Esophagus muscularis mucosa (tissue), 4 donors: ENCODE measurements around the gene SYNJ1. TPM values are rescaled to one million over a fixed set of nuclear protein-coding genes. Genes with fewer than 3 reads are reported as not detected.
A peak's percentile ranks its signal among the peaks of the same experiment; 100 is the strongest.

Experiments
- DNase-seq: peaks from one replicate; pipeline ENCODE4 v3.0.0-alpha.2; 2017; ENCODE audit errors: extremely low spot score
- H3K27ac ChIP-seq, 4 donors: fragments of 200-600 bp; sonication (generic); replicated peaks in 1 of 4; 1 replicate in 3 of 4; 2 replicates in 1 of 4; pipeline ENCODE4 v1.5.1; 2016 to 2019; ENCODE audit warnings: mild to moderate bottlenecking in 1 of 4
- H3K27me3 ChIP-seq, 4 donors: fragments of 200-600 bp; sonication (generic); one replicate each; pipeline versions ENCODE4 v1.5.1 to v1.6.0; 2016 to 2019
- H3K36me3 ChIP-seq, 4 donors: fragments of 200-600 bp; sonication (generic); one replicate each; pipeline ENCODE4 v1.5.1; 2016 to 2019
- H3K4me1 ChIP-seq, 4 donors: fragments of 200-600 bp; sonication (generic); one replicate each; pipeline ENCODE4 v1.5.1; 2016 to 2019
- H3K4me3 ChIP-seq, 4 donors: fragments of 200-600 bp; sonication (generic); 1 replicate in 2 of 4; 2 replicates in 2 of 4; pipeline ENCODE4 v1.5.1; 2016 to 2019; ENCODE audit warnings: mild to moderate bottlenecking in 4 of 4, moderate library complexity in 1 of 4
- H3K9me3 ChIP-seq, 4 donors: fragments of 200-600 bp; sonication (generic); 1 replicate in 3 of 4; 2 replicates in 1 of 4; pipeline ENCODE4 v1.5.1; 2016 to 2019
- EP300 ChIP-seq: sonication (generic); formaldehyde crosslinking; IDR thresholded peaks from one replicate; pipeline ENCODE4 v1.6.1; 2017; ENCODE audit warnings: antibody characterized with exemption
- POLR2A ChIP-seq: fragments of 450-650 bp; IDR thresholded peaks from one replicate; pipeline ENCODE4 v1.6.1; 2017; ENCODE audit warnings: antibody characterized with exemption, moderate library complexity, mild to moderate bottlenecking, low read depth
- POLR2AphosphoS5 ChIP-seq, 2 donors: sonication (generic); formaldehyde crosslinking; IDR thresholded peaks; one replicate each; pipeline ENCODE4 v1.6.1; 2017; ENCODE audit warnings: antibody characterized with exemption in 2 of 2
- WGBS: methylation state at CpG from one replicate; pipeline ENCODE4 v1.1.5; 2018; 5-methylcytosine and 5-hydroxymethylcytosine counted together
- intact Hi-C: fragments of 100-400 bp; cut with DNase I; formaldehyde crosslinking; loops from one replicate; pipeline ENCODE4 v1.15.1; 2023
- total RNA-seq, 4 donors: library from RNA; depleted of rRNA; stranded (reverse); fragments of >200 nt; gene quantifications; one replicate each; pipeline versions ENCODE4 v1.1.0 to v1.2.1, GENCODE V29; 2016
- TF ChIP-seq, protein P1 (sequence below), 3 experiments: fragments of 200-600 bp in 2 of 3; fragments of 450-650 bp in 1 of 3; sonication (generic) in 2 of 3; IDR thresholded peaks; one replicate each; pipeline ENCODE4 v1.5.1; 2017 to 2019; ENCODE audit warnings: antibody characterized with exemption in 3 of 3, mild to moderate bottlenecking in 2 of 3, moderate library complexity in 1 of 3

Gene SYNJ1
- total RNA-seq, 4 donors from 2014 or later: 8.1 to 9.4 (median 8.5) TPM

DNA sequence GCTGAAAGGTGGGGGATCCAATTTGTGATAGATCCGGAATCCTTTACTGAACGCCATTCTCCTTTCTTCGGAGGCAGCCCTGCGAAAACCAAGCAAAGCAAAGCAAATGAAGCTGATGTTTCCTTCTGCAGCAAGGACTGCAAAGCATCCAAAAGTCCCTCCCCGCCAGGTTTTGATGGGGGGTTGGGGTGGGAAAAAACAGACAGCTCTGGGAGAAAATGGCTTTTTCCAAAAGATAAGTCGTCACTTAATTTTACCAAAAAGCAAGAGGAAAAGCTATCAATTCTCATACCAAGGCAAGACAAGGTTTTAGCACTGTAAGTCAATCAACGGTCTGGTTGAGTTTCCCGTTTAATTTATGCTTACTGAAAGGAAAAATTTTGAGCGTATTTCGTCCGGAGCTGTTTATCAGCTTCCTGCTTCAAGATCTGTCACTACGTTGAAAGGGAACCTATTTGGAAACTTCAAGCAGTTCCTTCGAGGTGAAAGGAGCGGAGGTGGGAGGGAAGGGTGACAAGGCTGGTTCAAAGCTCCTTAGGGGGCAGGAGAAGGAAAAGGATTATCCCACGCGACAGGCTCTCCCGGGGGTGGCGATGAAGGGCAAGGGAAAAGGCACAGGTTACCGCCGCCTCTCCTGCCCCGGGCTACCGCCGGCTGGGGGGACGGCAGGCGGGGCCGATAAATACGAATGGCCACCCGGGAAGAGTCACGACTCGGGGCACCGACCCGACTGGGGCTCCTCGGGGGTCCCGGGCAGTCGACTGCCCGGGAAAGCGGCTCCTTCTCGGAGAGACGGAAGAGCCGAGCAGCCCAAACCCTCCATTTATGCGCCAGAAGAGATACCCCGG lies 750 bp downstream of the SYNJ1 start:
- under 1% methylated on average over 31 of the region's 42 CpGs for WGBS
- no peak for TF ChIP-seq EP300
- TF ChIP-seq, protein P1, sequence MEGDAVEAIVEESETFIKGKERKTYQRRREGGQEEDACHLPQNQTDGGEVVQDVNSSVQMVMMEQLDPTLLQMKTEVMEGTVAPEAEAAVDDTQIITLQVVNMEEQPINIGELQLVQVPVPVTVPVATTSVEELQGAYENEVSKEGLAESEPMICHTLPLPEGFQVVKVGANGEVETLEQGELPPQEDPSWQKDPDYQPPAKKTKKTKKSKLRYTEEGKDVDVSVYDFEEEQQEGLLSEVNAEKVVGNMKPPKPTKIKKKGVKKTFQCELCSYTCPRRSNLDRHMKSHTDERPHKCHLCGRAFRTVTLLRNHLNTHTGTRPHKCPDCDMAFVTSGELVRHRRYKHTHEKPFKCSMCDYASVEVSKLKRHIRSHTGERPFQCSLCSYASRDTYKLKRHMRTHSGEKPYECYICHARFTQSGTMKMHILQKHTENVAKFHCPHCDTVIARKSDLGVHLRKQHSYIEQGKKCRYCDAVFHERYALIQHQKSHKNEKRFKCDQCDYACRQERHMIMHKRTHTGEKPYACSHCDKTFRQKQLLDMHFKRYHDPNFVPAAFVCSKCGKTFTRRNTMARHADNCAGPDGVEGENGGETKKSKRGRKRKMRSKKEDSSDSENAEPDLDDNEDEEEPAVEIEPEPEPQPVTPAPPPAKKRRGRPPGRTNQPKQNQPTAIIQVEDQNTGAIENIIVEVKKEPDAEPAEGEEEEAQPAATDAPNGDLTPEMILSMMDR (IDR thresholded peaks at IDR 0.05): no peak
- DNase-seq: no peak
- H3K27ac ChIP-seq: peak overlapping the region; percentile 88 to 97 (median 96)
- peak overlapping the region; percentile 89 to 98 (median 94) for H3K4me3 ChIP-seq
- no peaks in the 10 kb centered on the region for H3K27me3 ChIP-seq
- H3K4me1 ChIP-seq: peaks cover 12 to 25% (median 21%) of the 10 kb centered on the region in 4 donors
- intact Hi-C loops: loop anchor here (5.0 kb wide), 2 partner anchors 45 to 115 kb away; partner anchors contain the start of genes CFAP298 and PAXBP1
- no peaks in the 10 kb centered on the region for H3K9me3 ChIP-seq
- peaks cover 0 to 15% (median 4%) of the 10 kb centered on the region in 4 donors for H3K36me3 ChIP-seq

DNA sequence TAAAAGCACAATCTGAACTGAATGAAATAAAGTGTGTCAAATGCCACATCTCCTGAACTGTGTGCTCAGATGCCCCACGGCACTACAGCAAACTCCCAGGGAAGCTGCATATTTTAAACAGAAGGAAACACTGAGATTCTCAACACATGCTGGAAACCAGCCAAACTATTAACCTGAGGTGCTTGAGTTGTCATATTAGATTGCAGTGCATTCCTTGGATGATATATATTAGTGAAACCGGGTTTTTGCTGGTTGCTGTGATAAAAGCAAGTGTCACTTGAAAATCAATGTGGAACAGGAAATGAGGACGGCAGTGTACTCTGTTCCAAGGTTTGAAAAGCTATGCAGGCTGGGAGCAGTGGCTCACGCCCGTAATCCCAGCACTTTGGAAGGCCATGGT lies 8.7 kb downstream of the SYNJ1 start:
- no peaks in the 10 kb centered on the region for H3K9me3 ChIP-seq
- intact Hi-C loops: no loop called here
- 67% methylated on average over 5 of the region's 5 CpGs for WGBS
- no peak overlapping the region for H3K27ac ChIP-seq
- TF ChIP-seq EP300: no peak
- TF ChIP-seq, protein P1 (IDR thresholded peaks at IDR 0.05): no peak
- no peak for TF ChIP-seq POLR2AphosphoS5 (IDR thresholded peaks at IDR 0.05)
- TF ChIP-seq POLR2A: no peak
- no peaks in the 10 kb centered on the region for H3K4me1 ChIP-seq
- no peak for DNase-seq
- no peak overlapping the region for H3K4me3 ChIP-seq
- H3K36me3 ChIP-seq: peaks cover 0 to 16% (median 5%) of the 10 kb centered on the region in 4 donors
- H3K27me3 ChIP-seq: no peaks in the 10 kb centered on the region

DNA sequence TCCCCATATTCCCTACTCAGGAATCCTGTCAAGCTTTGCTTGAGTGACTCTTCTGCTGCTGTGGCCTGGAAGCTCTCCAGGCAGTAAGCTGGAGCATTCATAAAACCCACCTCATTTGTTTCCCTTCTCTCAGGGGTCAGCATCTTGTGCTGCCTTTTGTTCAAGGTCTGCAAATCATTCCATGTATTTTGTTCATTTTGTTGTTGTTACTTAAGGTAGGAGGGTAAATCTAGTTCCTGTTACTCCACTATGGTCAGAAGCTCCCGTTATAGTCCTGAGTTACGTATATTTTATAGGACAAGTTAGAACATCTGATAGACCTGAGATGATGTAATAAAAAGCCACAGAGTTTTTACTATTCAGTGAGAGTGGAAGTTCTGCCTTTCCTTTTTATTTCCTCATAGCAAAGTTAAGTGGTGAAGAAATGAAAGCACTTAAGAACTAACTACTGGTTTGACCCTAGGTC lies 9.9 kb downstream of the SYNJ1 start:
- TF ChIP-seq POLR2A (no peak), EP300 (no peak), POLR2AphosphoS5 (IDR thresholded peaks at IDR 0.05) (no peak)
- TF ChIP-seq, protein P1 (IDR thresholded peaks at IDR 0.05): no peak
- Histone ChIP-seq H3K4me1 (no peaks in the 10 kb centered on the region), H3K4me3 (no peak overlapping the region), H3K27ac (no peak overlapping the region), H3K36me3 (peaks cover 0 to 5% (median 1%) of the 10 kb centered on the region in 4 donors), H3K27me3 (no peaks in the 10 kb centered on the region), H3K9me3 (no peaks in the 10 kb centered on the region)
- 88% methylated on average over 2 of the region's 2 CpGs for WGBS
- intact Hi-C loops: no loop called here
- DNase-seq: no peak

DNA sequence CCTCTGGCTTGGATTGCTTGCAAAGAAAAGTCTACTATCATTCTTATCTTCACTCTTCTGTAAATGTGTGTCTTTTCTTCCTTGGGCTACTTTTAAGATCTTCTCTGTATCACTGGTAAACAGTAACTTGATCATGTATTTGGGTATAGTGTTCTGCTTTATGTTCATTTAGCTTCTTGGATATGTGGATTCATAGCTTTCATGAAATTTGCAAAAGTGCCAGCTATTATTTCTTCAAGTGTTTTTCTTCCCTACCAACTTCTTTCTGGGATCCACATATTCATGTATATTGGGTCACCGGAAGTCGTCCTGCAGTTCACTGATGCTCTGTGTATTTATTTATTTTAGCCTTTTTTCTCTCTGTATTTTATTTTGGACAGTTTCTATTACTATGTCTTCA lies 11.3 kb downstream of the SYNJ1 start:
- TF ChIP-seq POLR2A (no peak), POLR2AphosphoS5 (IDR thresholded peaks at IDR 0.05) (no peak), EP300 (no peak)
- TF ChIP-seq, protein P1 (IDR thresholded peaks at IDR 0.05): no peak
- no peak for DNase-seq
- intact Hi-C loops: no loop called here

More for the DNA sequence above, 11.3 kb downstream of the SYNJ1 start:
- 90% methylated on average over 2 of the region's 2 CpGs for WGBS
- Histone ChIP-seq H3K27ac (no peak overlapping the region), H3K4me1 (peaks cover 0 to 10% (median 7%) of the 10 kb centered on the region in 4 donors), H3K4me3 (no peak overlapping the region), H3K27me3 (no peaks in the 10 kb centered on the region), H3K9me3 (no peaks in the 10 kb centered on the region), H3K36me3 (peaks cover 0 to 5% (median 1%) of the 10 kb centered on the region in 4 donors)
